ENCODE measurements around the gene KCNH5. TPM values are rescaled to one million over a fixed set of nuclear protein-coding genes. Genes with fewer than 3 reads are reported as not detected.

Gene KCNH5
- total RNA-seq, 8 experiments from 2014 or later: 0.10 to 2.1 (median 0.43) TPM; not detected in 1

GRCh38 chr14:62980693-62981092 lies 64.6 kb downstream of the KCNH5 start:
- no peak overlapping the region for H3K27ac ChIP-seq
- no peak for ATAC-seq (replicated peaks in 6 of 8)
- WGBS, 10 experiments: 44 to 100% (median 91%) methylated on average over 1 to 7 of the region's 7 CpGs; no CpG with 5 or more reads in 2 of the 10 experiments
- H3K4me3 ChIP-seq: no peak overlapping the region
- H3K4me1 ChIP-seq (replicated peaks in 1 of 2): no peaks in the 10 kb centered on the region
- in situ Hi-C loops (cut with MboI; ENCODE audit: low pct_unique_long_range_greater_than_20kb in 2 of 9, low sequenced_read_pairs in 9 of 9, unreplicated experiment in 9 of 9): no loop called here

- Histone ChIP-seq H3K27ac (no peak overlapping the region), H3K4me1 (replicated peaks in 1 of 2) (no peaks in the 10 kb centered on the region), H3K4me3 (no peak overlapping the region)
- ATAC-seq (replicated peaks in 6 of 8): no peak
- WGBS, 10 experiments: 0 to 100% (median 100%) methylated on average over 1 of the region's 1 CpG; no CpG with 5 or more reads in 5 of the 10 experiments
- in situ Hi-C loops (cut with MboI; ENCODE audit: low pct_unique_long_range_greater_than_20kb in 2 of 9, low sequenced_read_pairs in 9 of 9, unreplicated experiment in 9 of 9): no loop called here
These were observed 87.7 kb downstream of the KCNH5 start for GRCh38 chr14:62957562-62957961.

DNA sequence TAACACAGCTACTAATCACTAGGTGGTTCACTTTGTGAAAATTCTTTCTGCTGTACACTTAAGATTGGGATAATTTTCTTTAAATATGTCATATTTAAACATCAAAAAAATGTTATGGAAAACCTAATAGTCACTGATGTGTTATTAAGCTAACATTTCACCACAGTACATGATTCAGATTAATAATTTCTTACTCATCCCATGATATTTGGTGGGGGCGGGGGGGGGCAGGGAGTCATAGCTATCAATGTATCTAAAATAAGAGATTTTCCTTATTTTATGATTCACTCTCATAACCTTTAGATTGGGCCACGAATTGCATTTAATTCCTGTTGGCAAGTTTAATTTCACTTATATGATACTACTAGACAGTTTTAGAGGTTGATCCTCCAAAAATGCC lies 88.8 kb downstream of the KCNH5 start:
- H3K27ac ChIP-seq: no peak overlapping the region
- WGBS, 10 experiments: 0 to 100% (median 50%) methylated on average over 1 to 2 of the region's 2 CpGs; no CpG with 5 or more reads in 1 of the 10 experiments
- in situ Hi-C loops (cut with MboI; ENCODE audit: low pct_unique_long_range_greater_than_20kb in 2 of 9, low sequenced_read_pairs in 9 of 9, unreplicated experiment in 9 of 9): no loop called here
- H3K4me1 ChIP-seq (replicated peaks in 1 of 2): no peaks in the 10 kb centered on the region
- no peak overlapping the region for H3K4me3 ChIP-seq
- ATAC-seq (replicated peaks in 6 of 8): no peak

DNA sequence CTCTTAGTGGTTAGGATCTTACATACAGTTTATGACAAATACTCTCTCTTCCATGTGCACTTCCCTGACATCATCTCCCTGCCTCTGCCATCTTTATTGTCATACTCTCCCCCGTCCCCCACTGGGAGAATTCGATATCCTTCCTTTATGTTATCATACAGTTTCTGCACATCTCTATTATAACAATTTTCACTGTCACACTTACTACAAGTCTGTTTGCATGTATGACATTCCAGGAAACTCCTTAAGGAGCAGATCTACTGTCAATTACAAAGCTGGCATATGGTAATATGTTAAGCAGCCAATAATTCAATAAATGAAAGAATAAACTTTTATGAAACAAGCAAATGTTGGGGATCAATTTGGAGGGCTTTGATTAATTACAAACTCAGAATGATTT lies 91.1 kb downstream of the KCNH5 start:
- no peak overlapping the region for H3K27ac ChIP-seq
- 14 to 100% (median 72%) methylated on average over 1 to 2 of the region's 2 CpGs; no CpG with 5 or more reads in 3 of the 10 experiments for WGBS, 10 experiments
- ATAC-seq (replicated peaks in 6 of 8): no peak
- no peaks in the 10 kb centered on the region for H3K4me1 ChIP-seq (replicated peaks in 1 of 2)
- in situ Hi-C loops (cut with MboI; ENCODE audit: low pct_unique_long_range_greater_than_20kb in 2 of 9, low sequenced_read_pairs in 9 of 9, unreplicated experiment in 9 of 9): no loop called here
- no peak overlapping the region for H3K4me3 ChIP-seq

- Histone ChIP-seq H3K27ac (no peak overlapping the region), H3K4me1 (replicated peaks in 1 of 2) (no peaks in the 10 kb centered on the region), H3K4me3 (no peak overlapping the region)
- WGBS, 10 experiments: 0 to 100% (median 83%) methylated on average over 1 to 2 of the region's 2 CpGs; no CpG with 5 or more reads in 1 of the 10 experiments
- no peak for ATAC-seq (replicated peaks in 6 of 8)
- in situ Hi-C loops (cut with MboI; ENCODE audit: low pct_unique_long_range_greater_than_20kb in 2 of 9, low sequenced_read_pairs in 9 of 9, unreplicated experiment in 9 of 9): no loop called here
These were observed 93.0 kb downstream of the KCNH5 start for GRCh38 chr14:62952226-62952625.

DNA sequence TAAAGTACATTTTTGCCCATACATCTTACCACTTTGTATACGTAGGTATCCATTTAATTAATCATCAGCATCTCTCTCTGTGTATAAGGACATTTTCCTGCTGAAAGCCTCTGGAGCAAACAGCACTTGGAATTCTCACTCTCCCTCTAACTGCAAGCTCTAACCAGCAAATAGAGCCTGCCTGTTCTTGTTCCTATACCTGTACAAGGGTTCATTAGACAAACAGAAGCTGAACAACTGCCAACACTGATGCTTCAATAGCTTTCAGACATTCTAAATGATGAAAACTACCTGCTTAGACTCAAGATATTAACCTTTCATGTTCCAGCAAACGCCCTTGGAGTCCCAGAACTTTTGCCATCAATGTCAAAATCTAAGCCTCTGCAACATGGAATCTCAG lies 98.0 kb downstream of the KCNH5 start:
- ATAC-seq (replicated peaks in 6 of 8): no peak
- in situ Hi-C loops (cut with MboI; ENCODE audit: low pct_unique_long_range_greater_than_20kb in 2 of 9, low sequenced_read_pairs in 9 of 9, unreplicated experiment in 9 of 9): no loop called here
- Histone ChIP-seq H3K4me3 (no peak overlapping the region), H3K4me1 (replicated peaks in 1 of 2) (no peaks in the 10 kb centered on the region), H3K27ac (no peak overlapping the region)
- WGBS, 10 experiments: 5 to 100% (median 50%) methylated on average over 1 to 2 of the region's 2 CpGs; no CpG with 5 or more reads in 2 of the 10 experiments

DNA sequence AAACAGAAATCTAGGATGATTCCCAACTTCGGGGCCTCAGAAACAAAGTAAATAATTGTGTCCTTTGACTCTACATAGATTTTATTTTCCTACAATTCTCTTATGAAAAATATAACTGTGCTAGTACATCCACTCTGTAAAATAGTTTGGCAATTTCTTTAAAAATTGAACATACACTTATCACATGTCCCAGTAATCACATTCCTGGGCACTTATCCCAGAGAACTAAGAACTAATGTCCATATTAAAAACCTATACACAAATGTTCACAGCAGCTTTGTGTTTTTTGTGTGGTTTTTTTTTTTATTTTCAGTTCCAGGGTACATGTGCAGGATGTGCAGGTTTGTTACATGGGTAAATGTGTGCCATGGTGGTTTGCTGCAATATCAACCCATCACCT lies 99.0 kb downstream of the KCNH5 start:
- H3K4me3 ChIP-seq: no peak overlapping the region
- no peaks in the 10 kb centered on the region for H3K4me1 ChIP-seq (replicated peaks in 1 of 2)
- no peak overlapping the region for H3K27ac ChIP-seq
- in situ Hi-C loops (cut with MboI; ENCODE audit: low pct_unique_long_range_greater_than_20kb in 2 of 9, low sequenced_read_pairs in 9 of 9, unreplicated experiment in 9 of 9): no loop called here
- no peak for ATAC-seq (replicated peaks in 6 of 8)
- WGBS, 10 experiments: 0 to 100% (median 80%) methylated on average over 1 of the region's 1 CpG; no CpG with 5 or more reads in 3 of the 10 experiments

DNA sequence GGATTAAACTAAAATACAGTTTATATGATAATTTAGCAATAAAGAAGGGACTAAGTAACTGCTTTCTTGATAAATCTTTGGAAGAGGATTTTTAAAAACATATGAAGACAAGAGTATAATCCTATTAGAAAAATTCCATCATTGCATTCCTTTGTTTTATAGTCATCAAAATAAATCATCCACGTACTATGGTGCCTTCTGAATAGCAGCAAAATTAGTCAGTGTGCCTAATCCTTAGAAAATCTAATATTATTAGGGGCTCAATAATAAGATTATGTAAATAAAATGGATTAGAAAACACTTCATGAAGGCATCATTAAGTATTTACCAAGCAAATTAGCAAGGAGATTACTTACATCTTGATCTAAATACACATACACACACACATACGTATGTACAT lies 102.1 kb downstream of the KCNH5 start:
- in situ Hi-C loops (cut with MboI; ENCODE audit: low pct_unique_long_range_greater_than_20kb in 2 of 9, low sequenced_read_pairs in 9 of 9, unreplicated experiment in 9 of 9): no loop called here
- Histone ChIP-seq H3K4me3 (no peak overlapping the region), H3K4me1 (replicated peaks in 1 of 2) (no peaks in the 10 kb centered on the region), H3K27ac (no peak overlapping the region)
- ATAC-seq (replicated peaks in 6 of 8): no peak
- 0 to 100% (median 46%) methylated on average over 1 to 2 of the region's 2 CpGs; no CpG with 5 or more reads in 2 of the 10 experiments for WGBS, 10 experiments

DNA sequence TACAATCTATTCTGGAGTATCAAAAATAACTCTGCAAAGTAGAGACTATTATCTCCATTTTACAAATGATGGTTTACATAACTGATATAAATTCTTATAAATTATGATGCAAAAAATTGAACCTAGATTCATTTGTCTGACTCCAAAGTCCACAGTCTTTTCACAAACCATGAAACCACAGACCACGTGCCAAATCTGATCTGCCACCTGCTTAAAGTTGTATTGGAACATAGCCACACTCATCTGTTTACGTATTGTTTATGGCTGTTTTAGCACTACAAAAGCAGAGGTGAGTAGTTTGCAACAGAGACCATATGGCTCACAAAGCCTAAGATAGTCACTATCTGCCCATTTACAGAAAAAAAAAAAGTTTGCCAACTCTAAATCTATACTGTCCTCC lies 105.3 kb downstream of the KCNH5 start:
- WGBS, 10 experiments: 0 to 80% (median 13%) methylated on average over 1 to 2 of the region's 2 CpGs; no CpG with 5 or more reads in 1 of the 10 experiments

DNA sequence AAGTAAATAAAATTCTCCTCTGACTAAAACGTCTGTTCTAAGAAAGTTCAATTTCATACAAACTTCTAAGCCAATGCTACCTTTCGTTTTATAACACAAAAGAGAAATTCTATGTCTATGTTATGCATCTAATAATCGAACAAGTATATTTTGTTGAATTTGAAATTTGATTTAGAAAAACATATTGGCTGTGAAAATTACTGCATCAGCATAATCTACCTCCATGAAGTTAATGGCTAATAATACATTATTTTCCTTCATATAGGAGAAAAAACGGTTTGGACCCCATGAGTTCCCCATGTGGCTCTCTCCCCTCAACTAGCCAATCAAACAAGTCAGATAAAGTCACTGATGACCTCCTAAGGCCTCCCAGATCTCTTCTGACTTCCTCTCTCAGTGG lies 106.5 kb downstream of the KCNH5 start:
- peaks cover 0 to 3% of the 10 kb centered on the region in 2 donors for H3K4me1 ChIP-seq (replicated peaks in 1 of 2)
- no peak for ATAC-seq (replicated peaks in 6 of 8)
- H3K27ac ChIP-seq: no peak overlapping the region
- in situ Hi-C loops (cut with MboI; ENCODE audit: low pct_unique_long_range_greater_than_20kb in 2 of 9, low sequenced_read_pairs in 9 of 9, unreplicated experiment in 9 of 9): no loop called here
- no peak overlapping the region for H3K4me3 ChIP-seq
- WGBS, 10 experiments: 0 to 100% (median 54%) methylated on average over 1 to 4 of the region's 4 CpGs

More for the DNA sequence above, 105.3 kb downstream of the KCNH5 start:
- ATAC-seq (replicated peaks in 6 of 8): no peak
- Histone ChIP-seq H3K4me1 (replicated peaks in 1 of 2) (no peaks in the 10 kb centered on the region), H3K27ac (no peak overlapping the region), H3K4me3 (no peak overlapping the region)
- in situ Hi-C loops (cut with MboI; ENCODE audit: low pct_unique_long_range_greater_than_20kb in 2 of 9, low sequenced_read_pairs in 9 of 9, unreplicated experiment in 9 of 9): no loop called here

GRCh38 chr14:62934439-62934838 lies 110.8 kb downstream of the KCNH5 start:
- no peak overlapping the region for H3K27ac ChIP-seq
- 0 to 43% (median 18%) methylated on average over 1 to 3 of the region's 3 CpGs; no CpG with 5 or more reads in 2 of the 10 experiments for WGBS, 10 experiments
- in situ Hi-C loops (cut with MboI; ENCODE audit: low pct_unique_long_range_greater_than_20kb in 2 of 9, low sequenced_read_pairs in 9 of 9, unreplicated experiment in 9 of 9): no loop called here
- peak in 5 of 8 experiments; percentile 13 to 70 (median 60) for ATAC-seq (replicated peaks in 6 of 8)
- H3K4me3 ChIP-seq: no peak overlapping the region
- H3K4me1 ChIP-seq (replicated peaks in 1 of 2): peaks cover 3 to 6% of the 10 kb centered on the region in 2 donors

GRCh38 chr14:62921466-62921865 lies 123.8 kb downstream of the KCNH5 start:
- H3K4me3 ChIP-seq: no peak overlapping the region
- in situ Hi-C loops (cut with MboI; ENCODE audit: low pct_unique_long_range_greater_than_20kb in 2 of 9, low sequenced_read_pairs in 9 of 9, unreplicated experiment in 9 of 9): no loop called here
- WGBS, 10 experiments: 0 to 100% (median 78%) methylated on average over 1 of the region's 1 CpG; no CpG with 5 or more reads in 4 of the 10 experiments
- ATAC-seq (replicated peaks in 6 of 8): no peak
- H3K27ac ChIP-seq: no peak overlapping the region
- peaks cover 0 to 5% of the 10 kb centered on the region in 2 donors for H3K4me1 ChIP-seq (replicated peaks in 1 of 2)

DNA sequence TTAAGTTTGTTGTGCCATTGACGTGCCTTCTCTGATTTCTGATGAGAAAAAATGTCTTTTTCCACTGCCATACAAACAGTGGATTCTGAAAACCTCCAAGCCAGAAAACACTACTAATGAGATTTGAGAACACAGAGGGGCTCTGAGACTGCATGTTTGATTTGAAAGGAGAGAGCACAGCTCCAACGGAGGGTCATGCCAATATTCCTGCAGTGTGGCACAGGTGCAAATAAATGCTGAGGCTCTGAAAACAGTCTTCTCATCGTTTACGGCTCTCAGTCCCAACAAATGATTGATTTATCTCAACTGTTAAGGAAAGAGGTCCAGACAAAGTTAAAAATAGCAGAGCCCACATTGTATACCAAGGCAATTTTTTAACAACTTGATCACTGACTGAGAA lies 128.7 kb downstream of the KCNH5 start:
- H3K27ac ChIP-seq: no peak overlapping the region
- H3K4me1 ChIP-seq (replicated peaks in 1 of 2): peaks cover 0 to 6% of the 10 kb centered on the region in 2 donors
- H3K4me3 ChIP-seq: no peak overlapping the region
- peak in 3 of 8 experiments; percentile 20 to 44 (median 23) for ATAC-seq (replicated peaks in 6 of 8)
- 0 to 53% (median 21%) methylated on average over 2 to 4 of the region's 4 CpGs; no CpG with 5 or more reads in 2 of the 10 experiments for WGBS, 10 experiments
- in situ Hi-C loops (cut with MboI; ENCODE audit: low pct_unique_long_range_greater_than_20kb in 2 of 9, low sequenced_read_pairs in 9 of 9, unreplicated experiment in 9 of 9): no loop called here

DNA sequence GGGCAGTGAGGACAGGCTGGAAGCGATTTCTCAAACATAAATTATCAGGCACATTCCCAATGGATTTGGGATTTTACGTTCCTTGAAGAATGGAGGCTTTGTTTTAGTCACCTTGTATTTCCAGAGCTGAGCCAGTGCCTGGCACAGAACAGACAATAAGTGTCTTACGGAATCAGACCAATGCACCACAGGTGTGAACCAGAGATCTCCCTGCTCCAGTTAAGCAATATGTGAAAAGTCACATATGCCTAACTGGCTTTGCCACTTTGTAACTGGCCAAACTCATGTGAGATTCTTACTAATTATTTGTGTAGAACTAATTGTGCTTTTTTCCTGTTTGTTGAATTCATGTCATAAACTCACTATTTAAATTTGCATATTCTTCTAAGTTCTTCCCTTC lies 130.4 kb downstream of the KCNH5 start:
- Histone ChIP-seq H3K4me1 (replicated peaks in 1 of 2) (peaks cover 0 to 6% of the 10 kb centered on the region in 2 donors), H3K4me3 (no peak overlapping the region), H3K27ac (no peak overlapping the region)
- in situ Hi-C loops (cut with MboI; ENCODE audit: low pct_unique_long_range_greater_than_20kb in 2 of 9, low sequenced_read_pairs in 9 of 9, unreplicated experiment in 9 of 9): no loop called here
- WGBS, 10 experiments: 7 to 100% (median 73%) methylated on average over 1 to 3 of the region's 3 CpGs; no CpG with 5 or more reads in 4 of the 10 experiments
- no peak for ATAC-seq (replicated peaks in 6 of 8)

All from motor neuron (in vitro differentiated cells).